Upper lobe of left lung (tissue), 4 donors: ENCODE results near the gene MAJIN.

Experiments
- CTCF ChIP-seq, 6 experiments: fragments of 450-650 bp in 4 of 6; fragments of 200-600 bp in 2 of 6; sonication (generic) in 2 of 6; IDR thresholded peaks; one replicate each; pipeline ENCODE4 v1.5.1; 2016 to 2019; ENCODE audit warnings: antibody characterized with exemption in 6 of 6
- EP300 ChIP-seq, 4 donors: sonication (generic); formaldehyde crosslinking; IDR thresholded peaks; one replicate each; pipeline ENCODE4 v1.5.1; 2017; ENCODE audit warnings: antibody characterized with exemption in 4 of 4, control low read depth in 2 of 4
- POLR2A ChIP-seq, 4 donors: fragments of 450-650 bp; IDR thresholded peaks; one replicate each; pipeline ENCODE4 v1.5.1; 2016 to 2017; ENCODE audit warnings: antibody characterized with exemption in 4 of 4, mild to moderate bottlenecking in 2 of 4

- no peak for TF ChIP-seq CTCF (IDR thresholded peaks at IDR 0.05)
- TF ChIP-seq POLR2A (IDR thresholded peaks at IDR 0.05): no peak
- TF ChIP-seq EP300 (IDR thresholded peaks at IDR 0.05): no peak
Observed at GRCh38 chr11:64921384-64921783, 50.5 kb downstream of the MAJIN start.
